CD4-positive, alpha-beta T cell treated with Interleukin-15 for 4 hours (primary cell): ENCODE measurements around the gene DXO.
"Not testable (repeated sequence)": the region's sequence is repeated elsewhere in the genome, so short reads cannot be mapped to it uniquely, and the experiment has no call there.

Source experiments
- DNase-seq: peaks from one replicate; pipeline ENCODE4 v3.0.0-alpha.2; 2020; ENCODE audit warnings: low spot score

DXO gene

DNA sequence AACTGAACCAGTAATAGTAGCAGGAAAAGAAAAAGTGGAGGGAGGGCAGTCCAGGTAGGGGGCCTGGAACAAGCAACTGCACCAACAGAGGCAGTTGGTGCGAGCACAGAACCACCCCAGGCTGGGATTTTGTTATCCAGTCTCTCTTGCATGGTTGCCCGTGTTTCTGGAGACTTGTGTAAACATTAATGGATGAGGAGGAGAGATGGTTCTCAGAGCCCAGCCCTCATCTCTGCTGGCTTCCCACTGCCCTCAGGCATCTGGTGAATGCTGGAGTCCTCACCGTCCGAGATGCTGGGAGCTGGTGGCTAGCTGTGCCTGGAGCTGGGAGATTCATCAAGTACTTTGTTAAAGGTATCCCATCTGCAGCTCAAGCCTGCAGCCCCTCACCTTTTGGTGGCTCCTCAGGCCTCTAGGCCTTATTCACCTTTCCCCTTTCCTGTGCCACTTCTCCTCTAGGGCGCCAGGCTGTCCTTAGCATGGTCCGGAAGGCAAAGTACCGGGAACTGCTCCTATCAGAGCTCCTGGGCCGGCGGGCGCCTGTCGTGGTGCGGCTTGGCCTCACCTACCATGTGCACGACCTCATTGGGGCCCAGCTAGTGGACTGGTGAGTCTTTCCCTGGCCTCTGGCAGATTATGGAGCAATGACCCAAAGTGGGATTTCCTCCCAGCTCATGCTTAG lies 8.4 kb upstream of the DXO start:
- DNase-seq, result not testable (repeated sequence)

DNA sequence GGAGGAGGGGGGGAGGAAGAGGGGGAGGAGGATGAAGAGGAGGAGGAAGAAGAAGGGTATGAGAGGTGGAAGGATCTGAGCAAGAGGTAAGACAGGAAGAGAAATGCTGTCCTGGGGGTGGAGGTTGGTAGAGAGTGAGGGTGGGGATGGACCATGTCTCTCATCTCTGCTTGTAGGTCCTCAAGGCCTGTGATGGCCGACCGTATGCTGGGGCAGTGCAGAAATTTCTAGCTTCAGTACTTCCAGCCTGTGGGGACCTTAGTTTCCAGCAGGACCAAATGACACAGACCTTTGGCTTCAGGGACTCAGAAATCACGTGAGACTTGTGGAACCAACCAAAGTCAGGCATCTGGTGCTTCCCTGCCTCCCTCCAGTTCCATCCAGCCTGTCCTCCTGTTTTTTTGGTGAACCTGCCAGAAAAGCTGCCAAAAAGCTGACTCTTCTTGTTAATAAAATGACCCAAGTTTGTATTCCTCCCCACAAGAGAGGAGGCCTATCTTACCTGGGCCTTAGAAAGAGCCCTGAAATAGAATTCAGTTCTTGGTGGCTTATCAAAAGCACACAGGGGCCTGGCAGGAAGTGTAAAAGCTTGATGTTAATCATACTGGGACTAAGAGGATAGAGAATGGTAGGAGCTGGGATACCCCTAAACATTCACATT lies 7.4 kb upstream of the DXO start:
- DNase-seq, result no peak

DNA sequence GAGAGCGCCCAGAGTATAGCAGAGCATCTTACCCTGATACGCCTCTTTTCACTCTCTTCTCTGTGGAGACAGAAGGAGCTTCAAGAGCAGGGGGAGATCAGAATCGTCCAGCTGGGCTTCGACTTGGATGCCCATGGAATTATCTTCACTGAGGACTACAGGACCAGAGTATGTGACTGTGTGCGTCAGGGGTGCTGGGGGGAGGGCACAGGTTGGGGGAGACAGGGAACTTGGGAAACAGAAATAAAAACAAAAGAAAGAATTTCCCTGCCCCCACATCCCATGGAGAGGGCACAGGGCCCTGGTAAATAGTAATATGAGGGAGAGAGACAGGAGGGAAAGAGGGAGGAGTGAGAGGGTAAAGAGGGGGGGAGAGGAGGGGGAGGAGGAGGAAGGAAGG lies 6.9 kb upstream of the DXO start:
- DNase-seq, result no peak

DNA sequence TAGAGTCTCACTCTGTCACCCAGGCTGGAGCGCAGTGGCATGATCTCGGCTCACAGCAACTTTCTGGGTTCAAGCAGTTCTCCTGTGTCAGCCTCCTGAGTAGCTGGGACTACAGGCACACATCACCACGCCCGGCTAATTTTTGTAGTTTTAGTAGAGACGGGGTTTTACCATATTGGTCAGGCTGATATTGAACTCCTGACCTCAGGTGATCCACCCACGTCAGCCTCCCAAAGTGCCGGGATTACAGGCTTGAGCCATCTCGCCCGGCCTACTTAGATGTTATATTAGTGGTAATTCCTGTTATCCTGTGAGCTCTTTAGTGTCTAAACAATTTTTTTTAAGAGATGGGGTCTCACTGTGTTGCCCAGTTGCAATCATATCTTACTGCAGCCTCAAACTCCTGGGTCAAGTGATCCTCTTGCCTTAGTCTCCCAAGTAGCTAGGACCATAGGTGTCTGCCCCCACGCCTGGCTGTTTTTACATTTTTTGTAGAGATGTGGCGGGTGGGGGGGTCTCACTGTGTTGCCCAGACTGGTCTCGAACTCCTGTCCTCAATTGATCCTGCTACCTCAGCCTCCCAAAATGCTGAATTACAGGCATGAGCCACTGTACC lies 6.0 kb upstream of the DXO start:
- DNase-seq, result no peak

DNA sequence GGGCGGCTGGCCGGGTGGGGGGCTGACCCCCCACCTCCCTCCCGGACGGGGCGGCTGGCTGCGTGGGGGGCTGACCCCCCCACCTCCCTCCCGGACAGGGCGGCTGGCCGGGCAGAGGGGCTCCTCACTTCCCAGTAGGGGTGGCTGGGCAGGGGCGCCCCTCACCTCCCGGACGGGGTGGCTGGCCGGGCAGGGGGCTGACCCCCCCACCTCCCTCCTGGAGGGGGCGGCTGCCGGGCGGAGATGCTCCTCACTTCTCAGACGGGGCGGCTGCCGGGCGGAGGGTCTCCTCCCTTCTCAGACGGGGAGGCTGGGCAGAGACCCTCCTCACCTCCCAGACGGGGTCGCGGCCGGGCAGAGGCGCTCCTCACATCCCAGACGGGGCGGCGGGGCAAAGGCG lies 4.1 kb upstream of the DXO start:
- DNase-seq, result not testable (repeated sequence)

DNA sequence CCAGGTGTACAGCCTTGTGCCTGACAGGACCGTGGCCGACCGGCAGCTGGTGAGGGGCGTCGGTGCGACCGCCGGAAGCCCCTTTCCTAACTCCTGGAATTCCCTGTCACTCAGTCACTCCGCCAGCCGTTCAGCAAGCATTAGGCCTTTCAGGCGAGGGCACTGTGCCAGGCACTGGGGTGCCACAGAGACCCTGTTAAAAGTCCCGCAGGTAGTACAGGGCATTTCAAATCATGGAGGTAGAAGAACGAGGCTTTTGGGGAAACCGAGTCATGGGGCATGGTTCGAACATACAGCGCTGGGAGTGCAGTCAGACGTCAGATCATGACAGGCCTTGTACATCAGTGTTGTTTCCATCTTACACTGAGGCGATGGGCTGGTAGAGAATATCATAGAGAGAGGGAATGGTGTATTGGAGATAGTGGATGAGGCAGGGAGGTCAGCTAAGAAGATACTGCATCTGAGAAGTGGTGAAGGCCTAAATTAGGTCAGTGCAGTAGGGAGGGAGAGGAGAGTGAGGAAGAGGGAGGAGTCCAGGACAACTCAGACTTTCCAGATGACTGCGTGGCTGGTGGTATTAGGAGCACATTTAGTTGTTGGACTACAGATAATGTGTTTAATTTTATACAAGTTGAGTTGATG lies 892 bp upstream of the DXO start:
- no peak for DNase-seq

DNA sequence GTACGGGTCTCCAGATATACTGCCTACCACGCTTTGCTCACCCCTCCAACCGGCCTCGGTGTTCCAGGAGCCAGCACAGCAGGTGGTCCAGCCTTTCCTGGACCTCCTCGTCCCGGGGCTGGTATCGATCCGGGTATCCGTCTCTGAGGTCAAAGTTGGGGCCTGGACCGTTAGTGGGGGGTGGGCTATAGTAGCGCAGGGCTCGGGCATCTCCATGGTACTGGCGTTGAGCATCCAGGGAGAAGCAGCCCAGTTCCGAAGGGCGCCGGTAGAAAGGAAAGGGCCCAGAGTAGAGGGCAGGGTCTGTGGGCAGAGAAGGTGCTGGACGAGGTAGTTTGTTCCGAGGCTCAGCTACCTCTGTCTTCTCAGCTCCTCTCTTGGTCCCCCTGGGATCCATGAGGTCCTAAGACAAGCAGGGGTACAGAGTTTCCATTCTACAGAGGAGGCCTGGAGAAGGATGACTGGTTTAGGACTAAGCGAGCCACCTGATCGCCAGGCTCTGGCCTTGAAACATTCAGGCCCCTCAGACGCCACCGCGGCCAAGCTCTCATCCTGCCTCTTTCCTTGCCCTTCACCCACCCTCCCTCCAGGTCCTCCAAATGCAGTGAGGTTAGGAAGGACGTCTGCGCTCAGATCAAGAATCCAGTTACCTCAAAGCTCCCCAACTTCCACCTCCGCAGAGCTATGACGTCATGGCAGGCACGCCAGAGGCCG lies 502 bp downstream of the DXO start:
- DNase-seq, result no peak

DNA sequence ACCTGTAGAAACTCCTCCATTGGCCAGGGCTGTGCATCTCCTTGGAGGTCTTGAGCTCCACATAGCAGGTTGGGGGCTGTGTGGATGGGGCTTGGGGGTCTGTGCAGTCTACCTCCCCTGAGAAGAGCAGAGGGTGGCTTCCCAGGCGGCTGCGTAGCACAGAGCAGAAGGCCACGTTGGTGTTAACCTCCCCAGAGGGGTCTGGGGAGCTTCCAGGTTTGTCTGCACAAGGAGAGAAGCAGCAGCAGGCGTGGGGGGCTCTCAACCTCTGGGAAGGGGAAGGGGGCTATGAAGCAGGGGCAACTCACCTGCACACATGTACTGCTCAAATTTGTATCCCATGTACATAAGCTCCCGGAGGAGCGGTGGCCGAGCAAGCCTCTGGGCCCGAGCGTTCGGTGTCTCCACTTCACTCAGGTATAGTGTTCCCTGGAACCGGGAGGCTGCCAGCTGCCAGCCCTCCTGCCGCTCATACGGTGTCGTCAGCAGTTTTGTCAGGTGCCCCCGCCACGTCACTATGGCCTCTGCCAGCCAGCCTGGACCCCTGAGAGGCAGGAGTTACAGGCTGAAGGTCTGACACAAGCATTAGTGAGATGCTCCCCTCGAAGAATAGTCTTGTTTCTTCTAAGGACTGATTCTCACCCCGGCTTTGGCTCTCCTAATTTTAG lies 1.2 kb downstream of the DXO start:
- no peak for DNase-seq

DNA sequence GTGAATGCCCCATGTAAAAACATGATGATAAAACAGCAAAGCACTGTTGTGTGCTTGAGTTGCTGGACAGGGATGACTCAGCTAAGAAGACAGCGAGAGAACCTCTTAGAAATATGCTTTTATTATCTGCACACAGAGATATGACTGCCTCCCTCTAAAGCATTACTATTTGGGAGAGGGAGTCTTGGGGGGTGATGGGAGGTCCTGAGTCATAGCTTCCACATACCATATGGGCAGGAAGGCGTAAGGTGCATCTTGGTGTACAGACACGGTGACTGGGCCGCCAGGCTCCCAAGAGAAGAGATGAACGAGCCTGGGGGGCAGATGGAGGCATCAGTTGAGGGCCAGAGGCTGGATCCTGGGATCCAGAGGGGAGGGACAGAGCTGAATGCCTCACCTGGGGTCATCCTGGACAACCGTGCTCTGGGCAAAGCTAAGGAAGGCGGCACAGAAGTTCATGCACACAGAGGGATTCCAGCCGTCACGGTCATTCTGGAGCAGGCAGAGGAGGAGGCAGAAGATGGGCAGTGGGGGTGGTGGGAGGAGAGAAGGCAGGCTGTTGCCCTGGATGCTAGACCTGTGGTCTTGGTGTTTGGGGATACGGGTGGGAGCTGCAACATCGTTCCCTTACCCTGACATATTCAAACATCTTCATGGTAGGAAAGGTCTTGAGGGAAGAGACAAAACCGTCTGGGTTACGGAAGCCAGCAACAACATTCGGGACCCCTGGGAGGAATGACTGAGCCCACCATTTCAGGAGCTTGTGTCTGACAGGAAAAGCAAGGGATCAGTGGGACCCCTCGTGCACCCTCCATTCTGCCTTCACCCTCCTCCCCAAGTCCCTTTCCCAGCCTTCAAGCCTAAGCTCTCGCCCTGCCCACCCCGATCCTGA lies 2.0 kb downstream of the DXO start:
- no peak for DNase-seq

DNA sequence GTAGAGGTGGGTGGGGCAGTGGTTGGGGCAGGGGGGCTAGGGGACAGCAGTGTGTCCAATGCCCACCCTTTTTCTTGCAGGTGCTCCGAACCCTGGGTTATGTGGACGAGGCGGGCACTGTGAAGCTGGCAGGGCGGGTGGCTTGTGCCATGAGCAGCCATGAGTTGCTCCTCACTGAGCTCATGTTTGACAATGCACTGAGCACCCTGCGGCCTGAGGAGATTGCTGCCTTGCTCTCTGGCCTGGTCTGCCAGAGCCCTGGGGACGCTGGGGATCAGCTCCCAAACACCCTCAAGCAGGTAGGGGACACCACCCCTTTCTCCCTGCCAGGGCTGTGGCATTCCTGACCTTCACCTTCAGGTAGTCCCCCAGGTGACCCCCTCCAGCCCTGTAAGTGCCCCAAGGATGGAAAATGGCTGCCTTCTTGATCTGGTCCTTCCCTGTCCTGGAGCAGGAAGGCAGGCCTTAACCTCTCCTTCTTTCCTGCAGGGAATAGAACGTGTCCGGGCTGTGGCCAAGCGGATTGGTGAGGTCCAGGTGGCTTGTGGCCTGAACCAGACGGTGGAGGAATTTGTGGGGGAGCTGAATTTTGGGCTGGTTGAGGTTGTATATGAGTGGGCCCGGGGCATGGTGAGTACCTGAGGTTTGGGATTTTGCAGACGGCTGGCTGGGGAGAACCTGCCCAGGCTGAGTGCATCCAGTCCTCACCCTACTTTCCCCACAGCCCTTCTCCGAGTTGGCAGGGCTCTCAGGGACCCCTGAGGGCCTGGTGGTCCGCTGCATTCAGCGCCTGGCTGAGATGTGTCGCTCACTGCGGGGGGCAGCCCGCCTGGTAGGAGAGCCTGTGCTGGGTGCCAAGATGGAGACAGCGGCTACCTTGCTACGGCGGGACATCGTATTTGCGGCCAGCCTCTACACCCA lies 2.9 kb downstream of the DXO start:
- DNase-seq, result no peak

DNA sequence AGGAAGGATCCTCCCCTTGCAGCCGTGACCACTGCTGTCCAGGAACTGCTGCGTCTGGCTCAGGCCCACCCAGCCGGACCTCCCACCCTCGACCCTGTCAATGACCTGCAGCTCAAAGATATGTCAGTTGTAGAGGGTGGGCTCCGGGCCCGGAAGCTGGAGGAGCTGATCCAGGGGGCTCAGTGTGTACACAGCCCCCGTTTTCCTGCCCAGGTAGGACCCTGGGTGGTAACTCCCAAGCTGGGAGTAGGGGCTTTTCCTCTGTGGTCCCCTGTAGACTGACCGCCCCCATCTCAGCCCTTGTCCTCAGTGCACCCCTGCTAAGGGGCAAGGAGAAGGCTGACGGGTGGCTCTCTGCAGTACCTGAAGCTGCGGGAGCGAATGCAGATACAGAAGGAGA lies 3.6 kb downstream of the DXO start:
- DNase-seq, result no peak

DNA sequence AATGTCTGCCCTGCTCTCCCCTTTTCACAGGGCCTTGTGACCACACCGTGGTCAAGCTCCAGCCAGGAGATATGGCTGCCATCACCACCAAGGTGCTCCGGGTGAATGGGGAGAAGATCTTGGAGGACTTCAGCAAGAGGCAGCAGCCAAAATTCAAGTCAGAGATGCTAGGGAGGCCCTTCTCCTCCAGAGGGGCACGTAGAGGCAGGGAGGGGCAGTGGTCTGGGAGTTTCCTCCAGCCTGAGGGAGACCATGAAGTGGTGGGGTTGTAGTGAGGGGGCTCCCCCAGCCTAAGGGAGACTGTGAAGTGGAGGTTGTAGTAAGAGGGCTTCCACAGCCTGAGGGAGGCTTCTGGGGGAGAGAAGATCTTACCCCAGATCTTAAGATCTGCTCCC lies 4.0 kb downstream of the DXO start:
- DNase-seq, result no peak

DNA sequence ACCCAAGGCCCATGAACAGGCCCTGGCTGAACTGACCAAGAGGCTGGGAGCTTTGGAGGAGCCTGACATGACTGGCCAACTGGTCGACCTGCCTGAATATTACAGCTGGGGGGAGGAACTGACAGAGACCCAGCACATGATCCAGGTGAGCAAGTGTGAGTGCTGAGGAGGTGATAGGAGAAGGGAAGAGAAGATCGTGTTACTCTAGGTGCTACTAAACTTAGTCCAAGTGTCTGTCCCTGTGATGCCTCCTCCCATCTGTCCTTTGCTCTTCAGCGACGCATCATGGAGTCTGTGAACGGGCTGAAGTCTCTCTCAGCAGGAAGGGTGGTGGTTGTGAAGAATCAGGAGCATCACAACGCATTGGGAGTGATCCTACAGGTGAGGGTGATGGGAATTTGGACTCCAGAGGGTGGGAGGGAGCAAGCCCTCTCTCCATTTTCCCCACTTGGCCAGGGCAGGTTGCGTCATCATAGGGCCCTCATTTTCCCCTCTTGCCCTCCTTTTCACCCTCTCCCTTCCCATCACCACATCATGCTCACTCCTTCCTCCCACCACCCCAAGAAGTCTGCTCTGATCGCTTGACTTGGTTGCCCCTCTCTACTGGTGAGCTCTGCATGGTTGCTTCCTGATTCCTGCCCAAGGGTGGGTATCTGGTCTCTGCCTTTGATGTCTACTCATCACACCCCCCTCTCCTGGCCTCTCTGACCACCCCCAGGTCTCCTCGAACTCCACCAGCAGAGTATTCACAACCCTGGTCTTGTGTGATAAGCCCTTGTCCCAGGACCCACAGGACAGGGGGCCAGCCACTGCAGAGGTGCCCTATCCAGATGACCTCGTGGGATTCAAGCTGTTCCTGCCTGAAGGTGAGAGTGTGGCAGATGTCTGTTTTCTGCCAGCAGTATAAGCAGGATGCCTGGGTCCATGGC lies 4.7 kb downstream of the DXO start:
- no peak for DNase-seq

DNA sequence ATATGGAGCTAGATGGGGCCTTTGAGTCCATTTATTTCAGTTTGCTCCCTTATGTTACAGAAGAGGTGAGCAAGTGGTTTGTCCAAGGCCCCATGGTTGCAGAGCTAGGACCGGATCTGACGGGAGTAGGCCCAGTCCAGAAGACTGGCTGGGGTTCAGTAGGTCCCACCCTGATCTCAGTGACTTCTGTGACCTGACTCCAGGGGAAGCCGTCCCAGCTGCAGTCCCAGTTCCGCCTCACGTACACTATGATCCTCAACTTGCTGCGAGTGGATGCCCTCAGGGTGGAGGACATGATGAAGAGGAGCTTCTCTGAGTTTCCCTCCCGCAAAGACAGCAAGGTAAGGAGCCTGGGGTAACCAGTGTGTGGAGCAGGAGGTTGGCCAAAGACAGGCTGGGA lies 5.4 kb downstream of the DXO start:
- DNase-seq, result no peak

DNA sequence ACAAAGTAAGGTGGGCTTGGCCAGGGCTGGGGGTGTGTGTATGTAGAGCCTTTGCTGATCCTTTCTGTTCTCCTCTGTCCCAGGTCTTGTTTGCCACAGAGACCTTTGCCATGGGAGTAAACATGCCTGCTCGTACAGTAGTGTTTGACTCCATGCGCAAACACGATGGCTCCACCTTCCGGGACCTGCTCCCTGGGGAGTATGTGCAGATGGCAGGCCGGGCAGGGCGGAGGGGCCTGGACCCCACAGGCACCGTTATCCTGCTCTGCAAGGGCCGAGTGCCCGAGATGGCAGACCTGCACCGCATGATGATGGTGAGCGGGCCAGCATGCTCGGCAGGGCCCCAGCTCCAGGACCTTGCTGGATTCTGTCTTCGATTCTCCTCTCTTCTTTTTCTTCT lies 6.2 kb downstream of the DXO start:
- DNase-seq, result no peak

DNA sequence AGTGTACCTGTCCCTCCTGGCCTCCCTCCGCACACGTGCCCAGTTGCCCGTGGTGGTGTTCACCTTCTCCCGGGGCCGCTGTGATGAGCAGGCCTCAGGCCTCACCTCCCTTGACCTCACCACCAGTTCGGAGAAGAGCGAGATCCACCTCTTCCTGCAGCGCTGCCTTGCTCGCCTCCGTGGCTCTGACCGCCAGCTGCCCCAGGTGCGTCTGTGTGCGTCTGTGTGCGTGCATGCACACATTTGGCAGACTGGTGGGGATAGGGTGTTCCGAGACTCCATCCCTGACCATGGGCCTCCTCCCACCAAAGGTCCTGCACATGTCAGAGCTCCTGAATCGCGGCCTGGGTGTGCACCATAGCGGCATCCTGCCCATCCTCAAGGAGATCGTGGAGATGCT lies 8.0 kb downstream of the DXO start:
- no peak for DNase-seq

DNA sequence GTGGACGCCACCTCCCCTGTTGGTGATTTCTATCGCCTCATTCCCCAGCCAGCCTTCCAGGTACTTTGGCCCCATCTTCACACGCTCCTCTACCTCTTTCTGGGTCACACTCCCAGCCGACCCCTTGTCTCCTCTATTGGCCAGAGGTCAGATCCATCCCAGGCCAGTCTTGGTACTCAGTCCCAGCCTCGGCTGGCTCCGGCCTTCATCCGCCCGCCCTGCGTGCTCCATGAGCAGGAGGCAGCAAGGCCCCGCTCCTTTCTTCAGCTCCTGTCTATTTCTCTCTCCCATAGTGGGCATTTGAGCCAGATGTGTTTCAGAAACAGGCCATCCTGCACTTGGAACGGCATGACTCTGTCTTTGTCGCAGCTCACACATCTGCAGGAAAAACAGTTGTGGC lies 10.3 kb downstream of the DXO start:
- DNase-seq, result no peak
